ENCODE measurements around the gene RTN1. TPM values are rescaled to one million over a fixed set of nuclear protein-coding genes. Genes with fewer than 3 reads are reported as not detected.

The RTN1 gene
- total and polyA plus RNA-seq, 12 donors = 2.9 to 19.7 (median 7.6) TPM

DNA sequence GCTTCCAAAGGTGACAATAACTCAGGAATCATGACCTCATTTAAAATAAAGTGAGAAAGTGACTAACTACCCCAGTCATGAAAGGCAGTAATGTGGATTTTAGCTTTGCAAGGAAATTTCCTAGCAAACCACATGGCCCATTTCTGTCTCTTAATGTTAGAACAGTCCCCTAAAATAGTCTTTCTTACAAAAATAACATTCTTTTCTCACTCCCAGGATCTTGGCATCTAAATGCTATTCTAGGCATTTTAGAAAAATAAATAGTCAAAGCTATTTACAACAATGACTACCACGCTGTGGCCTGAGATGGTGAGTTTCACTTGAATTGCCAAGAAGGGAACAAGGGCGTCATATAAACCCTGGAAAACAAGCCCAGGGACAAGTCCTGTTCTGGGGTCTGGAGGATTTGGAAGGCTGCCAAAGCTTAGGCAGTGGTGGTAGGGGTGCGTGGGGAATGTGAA, 192.8 kb downstream of the RTN1 start:
- WGBS, 4 donors = 54 to 77% (median 74%) methylated on average over 3 of the region's 3 CpGs
- no peak for DNase-seq
- intact Hi-C loops (cut with DNase I) = no loop called here
- H3K27me3 ChIP-seq = no peaks in the 10 kb centered on the region
- no peaks in the 10 kb centered on the region for H3K36me3 ChIP-seq (replicated peaks in 1 of 2)
- H3K4me3 ChIP-seq = no peak overlapping the region
- H3K4me1 ChIP-seq (replicated peaks in 1 of 2) = no peaks in the 10 kb centered on the region
- TF ChIP-seq POLR2A (IDR thresholded peaks at IDR 0.05) = no peak
- TF ChIP-seq, protein P1, sequence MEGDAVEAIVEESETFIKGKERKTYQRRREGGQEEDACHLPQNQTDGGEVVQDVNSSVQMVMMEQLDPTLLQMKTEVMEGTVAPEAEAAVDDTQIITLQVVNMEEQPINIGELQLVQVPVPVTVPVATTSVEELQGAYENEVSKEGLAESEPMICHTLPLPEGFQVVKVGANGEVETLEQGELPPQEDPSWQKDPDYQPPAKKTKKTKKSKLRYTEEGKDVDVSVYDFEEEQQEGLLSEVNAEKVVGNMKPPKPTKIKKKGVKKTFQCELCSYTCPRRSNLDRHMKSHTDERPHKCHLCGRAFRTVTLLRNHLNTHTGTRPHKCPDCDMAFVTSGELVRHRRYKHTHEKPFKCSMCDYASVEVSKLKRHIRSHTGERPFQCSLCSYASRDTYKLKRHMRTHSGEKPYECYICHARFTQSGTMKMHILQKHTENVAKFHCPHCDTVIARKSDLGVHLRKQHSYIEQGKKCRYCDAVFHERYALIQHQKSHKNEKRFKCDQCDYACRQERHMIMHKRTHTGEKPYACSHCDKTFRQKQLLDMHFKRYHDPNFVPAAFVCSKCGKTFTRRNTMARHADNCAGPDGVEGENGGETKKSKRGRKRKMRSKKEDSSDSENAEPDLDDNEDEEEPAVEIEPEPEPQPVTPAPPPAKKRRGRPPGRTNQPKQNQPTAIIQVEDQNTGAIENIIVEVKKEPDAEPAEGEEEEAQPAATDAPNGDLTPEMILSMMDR (IDR thresholded peaks at IDR 0.05) = no peak
- H3K9me3 ChIP-seq (replicated peaks in 1 of 3) = no peaks in the 10 kb centered on the region
- H3K27ac ChIP-seq = no peak overlapping the region

DNA sequence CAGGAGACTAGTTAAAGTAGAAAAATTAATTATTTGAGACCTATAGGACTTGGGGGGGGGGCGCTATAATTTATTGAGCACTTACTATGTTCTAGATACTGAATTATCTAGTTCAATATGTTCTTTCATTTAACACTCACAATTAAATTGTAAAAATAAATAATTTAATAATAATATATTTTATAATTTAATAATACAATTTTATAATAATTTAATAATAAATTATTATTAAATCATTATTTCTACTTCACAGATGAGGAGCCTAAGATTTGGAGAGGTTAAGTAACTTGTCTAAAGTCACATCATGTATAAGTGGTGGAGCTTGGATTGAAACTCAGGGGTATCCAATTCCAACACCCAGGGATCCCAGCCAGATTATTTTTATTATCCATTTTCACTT, 195.2 kb downstream of the RTN1 start:
- no peaks in the 10 kb centered on the region for H3K27me3 ChIP-seq
- no peak overlapping the region for H3K4me3 ChIP-seq
- H3K36me3 ChIP-seq (replicated peaks in 1 of 2) = no peaks in the 10 kb centered on the region
- intact Hi-C loops (cut with DNase I) = no loop called here
- H3K9me3 ChIP-seq (replicated peaks in 1 of 3) = no peaks in the 10 kb centered on the region
- H3K4me1 ChIP-seq (replicated peaks in 1 of 2) = no peaks in the 10 kb centered on the region
- no peak for TF ChIP-seq POLR2A (IDR thresholded peaks at IDR 0.05)
- TF ChIP-seq, protein P1 (IDR thresholded peaks at IDR 0.05) = no peak
- 65 to 83% (median 77%) methylated on average over 1 of the region's 1 CpG for WGBS, 4 donors
- H3K27ac ChIP-seq = no peak overlapping the region
- no peak for DNase-seq

DNA sequence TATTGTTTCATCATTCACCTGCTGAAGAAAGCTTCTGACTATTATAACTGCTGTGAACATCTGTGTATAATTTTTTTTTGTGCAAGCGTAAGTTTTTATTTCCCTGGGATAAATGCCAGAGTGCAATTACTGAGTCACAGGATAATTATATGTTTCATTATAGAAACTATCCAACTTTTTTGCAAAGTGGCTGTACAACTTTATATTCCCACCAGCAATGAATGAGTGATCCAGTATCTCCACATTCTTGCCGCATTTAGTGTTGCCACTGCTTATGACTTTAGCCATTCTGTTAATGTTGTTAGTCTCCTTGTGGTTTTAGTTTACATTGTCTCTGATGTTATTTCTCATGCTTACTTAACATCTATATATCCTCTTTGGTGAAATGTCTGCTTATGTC, 205.8 kb downstream of the RTN1 start:
- no peaks in the 10 kb centered on the region for H3K36me3 ChIP-seq (replicated peaks in 1 of 2)
- no peaks in the 10 kb centered on the region for H3K4me1 ChIP-seq (replicated peaks in 1 of 2)
- intact Hi-C loops (cut with DNase I) = no loop called here
- no peaks in the 10 kb centered on the region for H3K27me3 ChIP-seq
- TF ChIP-seq, protein P1 (IDR thresholded peaks at IDR 0.05) = no peak
- no peak for TF ChIP-seq POLR2A (IDR thresholded peaks at IDR 0.05)
- no peak overlapping the region for H3K4me3 ChIP-seq
- DNase-seq = no peak
- no peak overlapping the region for H3K27ac ChIP-seq
- H3K9me3 ChIP-seq (replicated peaks in 1 of 3) = no peaks in the 10 kb centered on the region
- WGBS, 4 donors = 83 to 90% (median 84%) methylated on average over 2 of the region's 2 CpGs

DNA sequence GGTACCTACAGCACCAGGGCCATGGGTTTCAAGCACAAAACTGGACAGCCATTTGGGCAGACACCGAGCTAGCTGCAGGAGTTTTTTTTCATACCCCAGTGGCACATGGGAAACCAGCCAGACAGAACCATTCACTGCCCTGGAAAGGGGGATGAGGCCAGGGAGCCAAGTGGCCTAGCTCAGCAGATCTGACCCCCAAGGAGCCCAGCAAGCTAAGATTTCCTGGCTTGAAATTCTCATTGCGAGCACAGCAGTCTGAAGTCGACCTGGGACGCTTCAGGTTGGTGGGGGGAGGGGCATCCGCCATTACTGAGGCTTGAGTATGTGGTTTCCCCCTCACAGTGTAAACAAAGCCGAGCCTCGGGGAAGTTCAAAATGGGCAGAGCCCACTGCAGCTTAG, 212.8 kb downstream of the RTN1 start:
- H3K4me3 ChIP-seq = no peak overlapping the region
- no peaks in the 10 kb centered on the region for H3K9me3 ChIP-seq (replicated peaks in 1 of 3)
- no peak for DNase-seq
- intact Hi-C loops (cut with DNase I) = no loop called here
- H3K36me3 ChIP-seq (replicated peaks in 1 of 2) = no peaks in the 10 kb centered on the region
- no peaks in the 10 kb centered on the region for H3K27me3 ChIP-seq
- no peak overlapping the region for H3K27ac ChIP-seq
- no peaks in the 10 kb centered on the region for H3K4me1 ChIP-seq (replicated peaks in 1 of 2)
- WGBS, 4 donors = 49 to 81% (median 73%) methylated on average over 3 to 7 of the region's 7 CpGs
- TF ChIP-seq, protein P1 (IDR thresholded peaks at IDR 0.05) = no peak
- TF ChIP-seq POLR2A (IDR thresholded peaks at IDR 0.05) = no peak

Data from adrenal gland (tissue), 12 donors.